HepG2 (cell line): ENCODE data around the gene SBK1. TPM values are rescaled to one million over a fixed set of nuclear protein-coding genes. Genes with fewer than 3 reads are reported as not detected.

ENCODE experiments used
- ATAC-seq: fragments of 200-7000 bp; cut with Tn5 transposase; 3 replicates; pipeline ENCODE4 v1.9.1; 2020; ENCODE audit warnings: mild to moderate bottlenecking, moderate library complexity
- BruUV-seq: library from RNA; stranded (reverse); fragments of 400-500 nt; replicated peaks from 2 replicates; lab custom pipeline; 2021; lab: Mats Ljungman, UMichigan
- CTCF ChIA-PET: fragments of 300-600 bp; formaldehyde crosslinking; extraction: SDS; loops from one replicate; lab custom pipeline; 2021; ENCODE audit warnings: low total read pairs, inconsistent platforms, low intra/inter-chr PET ratio; lab: Yijun Ruan, JAX
- POLR2A ChIA-PET: fragments of 350-600 bp; sonication (Branson Sonifier 250); formaldehyde crosslinking; loops from one replicate; lab custom pipeline; 2020; ENCODE audit warnings: antibody characterized with exemption, inconsistent platforms; lab: Yijun Ruan, JAX
- DNase-seq: peaks from one replicate; pipeline ENCODE4 v3.0.0-alpha.2; 2015; ENCODE audit warnings: low spot score
- FAIRE-seq: peaks from 3 replicates; lab custom pipeline; 2011; peaks lifted over from hg19 to GRCh38; lab: Jason Lieb, UNC
- H2AFZ ChIP-seq: one replicate; pipeline ENCODE4 v1.6.1; 2011; ENCODE audit warnings: low read length, inconsistent platforms
- H3K27ac ChIP-seq: fragments of 300-600 bp; 3 replicates; pipeline ENCODE4 v1.8.0; 2011; ENCODE audit warnings: mixed run types, mild to moderate bottlenecking, mixed read lengths, low read length, inconsistent platforms; ENCODE audit not compliant: insufficient read depth; ENCODE audit errors: extremely low read length
- H3K27me3 ChIP-seq, 2 experiments: fragments of 200-600 bp in 1 of 2; 2 replicates in 1 of 2; 3 replicates in 1 of 2; pipeline versions ENCODE4 v1.6.0 to v1.8.0; 2011; ENCODE audit warnings: low read length in 2 of 2, mild to moderate bottlenecking in 2 of 2, moderate library complexity in 2 of 2, inconsistent platforms in 1 of 2; ENCODE audit not compliant: insufficient read depth in 2 of 2, control insufficient read depth in 1 of 2
- H3K36me3 ChIP-seq, 2 experiments: fragments of 200-600 bp in 1 of 2; replicated peaks in 1 of 2; 2 replicates in 1 of 2; 3 replicates in 1 of 2; pipeline versions ENCODE4 v1.5.1 to v1.8.0; 2011; ENCODE audit warnings: low read length in 2 of 2, inconsistent platforms in 1 of 2; ENCODE audit not compliant: insufficient read depth in 2 of 2, control insufficient read depth in 1 of 2
- H3K4me1 ChIP-seq: 2 replicates; pipeline ENCODE4 v1.5.1; 2012; ENCODE audit warnings: low read length, inconsistent platforms; ENCODE audit not compliant: insufficient read depth
- H3K4me2 ChIP-seq: 2 replicates; pipeline ENCODE4 v1.6.0; 2011; ENCODE audit warnings: low read depth, low read length, inconsistent platforms
- H3K4me3 ChIP-seq, 3 experiments: fragments of 200-600 bp in 1 of 3; sonication (generic), shearing (Covaris generic) in 1 of 3; replicated peaks in 1 of 3; 2 replicates each; pipeline ENCODE4 v1.5.1; 2011 to 2016; ENCODE audit warnings: low read length in 3 of 3, inconsistent platforms in 2 of 3, low read depth in 2 of 3, mild to moderate bottlenecking in 2 of 3, control low read depth in 1 of 3, mixed read lengths in 1 of 3; ENCODE audit not compliant: insufficient read depth in 1 of 3
- H3K79me2 ChIP-seq: one replicate; pipeline ENCODE4 v1.6.1; 2011; ENCODE audit warnings: low read length, inconsistent platforms; ENCODE audit not compliant: insufficient read depth
- H3K9ac ChIP-seq: 2 replicates; pipeline ENCODE4 v1.6.0; 2011; ENCODE audit warnings: mild to moderate bottlenecking, low read depth, low read length, inconsistent platforms; ENCODE audit not compliant: insufficient read depth
- H3K9me3 ChIP-seq: 2 replicates; pipeline ENCODE4 v1.5.1; 2012; ENCODE audit warnings: mild to moderate bottlenecking, low read length
- H4K20me1 ChIP-seq: 2 replicates; pipeline ENCODE4 v1.6.0; 2011; ENCODE audit warnings: inconsistent platforms, mild to moderate bottlenecking, low read length, moderate library complexity; ENCODE audit not compliant: insufficient read depth
- CREBL2 ChIP-seq: sonication (generic); formaldehyde crosslinking; IDR thresholded peaks from 2 replicates; pipeline ENCODE4 v1.8.1; 2023; ENCODE audit warnings: missing genetic modification reagents, mild to moderate bottlenecking, borderline replicate concordance
- FOSL1 ChIP-seq: sonication (generic); formaldehyde crosslinking; IDR thresholded peaks from 2 replicates; pipeline ENCODE4 v1.9.0; 2021; ENCODE audit warnings: missing genetic modification reagents, borderline replicate concordance
- FOXC1 ChIP-seq: sonication (generic); formaldehyde crosslinking; IDR thresholded peaks from 2 replicates; pipeline ENCODE4 v1.8.0; 2022; ENCODE audit warnings: mild to moderate bottlenecking, missing genetic modification reagents, borderline replicate concordance
- HIVEP1 ChIP-seq: sonication (generic); formaldehyde crosslinking; IDR thresholded peaks from 2 replicates; pipeline ENCODE4 v1.4.0; 2020; ENCODE audit warnings: mild to moderate bottlenecking, missing genetic modification reagents
- IRF2 ChIP-seq: IDR thresholded peaks from 2 replicates; pipeline ENCODE4 v1.6.1; 2018; ENCODE audit warnings: missing genetic modification reagents, missing compliant biosample characterization
- NKX3-1 ChIP-seq: sonication (generic); formaldehyde crosslinking; IDR thresholded peaks from 2 replicates; pipeline ENCODE4 v1.5.0; 2020; ENCODE audit warnings: missing genetic modification reagents
- PBX3 ChIP-seq: sonication (generic); formaldehyde crosslinking; IDR thresholded peaks from 2 replicates; pipeline ENCODE4 v1.8.1; 2023; ENCODE audit warnings: missing genetic modification reagents, inconsistent platforms, borderline replicate concordance
- ZNF143 ChIP-seq: sonication (generic); formaldehyde crosslinking; IDR thresholded peaks from 2 replicates; pipeline ENCODE4 v1.4.0; 2020; ENCODE audit warnings: missing genetic modification reagents
- WGBS: methylation state at CpG from one replicate; pipeline ENCODE4 v1.1.6; 2017; ENCODE audit warnings: low lambda C conversion rate; 5-methylcytosine and 5-hydroxymethylcytosine counted together
- in situ Hi-C: cut with HindIII; loops from 2 replicates; pipeline ENCODE4 v1.10.0; 2017; ENCODE audit warnings: low pct_unique_long_range_greater_than_20kb; ENCODE audit not compliant: extremely low pct_ligation_motif_present
- intact Hi-C: fragments of 100-400 bp; cut with micrococcal nuclease; formaldehyde crosslinking; loops from one replicate; pipeline ENCODE4 v1.10.0; 2022; ENCODE audit not compliant: unreplicated experiment
- polyA plus RNA-seq, 8 experiments: library from polyadenylated mRNA; depleted of rRNA in 3 of 8; stranded (reverse) in 7 of 8; unstranded in 1 of 8; fragments of >200 nt; fragmentation: Illumina TruSeq in 4 of 8; extraction: Trizol in 4 of 8; gene quantifications; 2 replicates each; pipeline versions ENCODE4 v1.2.1 to v1.2.3, GENCODE V29; 2011 to 2016; ENCODE audit warnings: low read depth in 4 of 8, missing spikeins in 1 of 8, mixed read lengths in 1 of 8; ENCODE audit not compliant: insufficient read depth in 1 of 8
- total RNA-seq, 5 experiments: library from RNA; depleted of rRNA; stranded (reverse); fragments of >200 nt; fragmentation: Illumina TruSeq; extraction: Trizol; gene quantifications; 2 replicates each; pipeline ENCODE4 v1.2.3, GENCODE V29; 2016; ENCODE audit warnings: low read depth in 1 of 5

Gene SBK1
- total and polyA plus RNA-seq, 2 of the 13 experiments (the other 11 are each of a cell fraction or from before 2014, with no cell fraction given), result 0.15 to 0.17 TPM

DNA sequence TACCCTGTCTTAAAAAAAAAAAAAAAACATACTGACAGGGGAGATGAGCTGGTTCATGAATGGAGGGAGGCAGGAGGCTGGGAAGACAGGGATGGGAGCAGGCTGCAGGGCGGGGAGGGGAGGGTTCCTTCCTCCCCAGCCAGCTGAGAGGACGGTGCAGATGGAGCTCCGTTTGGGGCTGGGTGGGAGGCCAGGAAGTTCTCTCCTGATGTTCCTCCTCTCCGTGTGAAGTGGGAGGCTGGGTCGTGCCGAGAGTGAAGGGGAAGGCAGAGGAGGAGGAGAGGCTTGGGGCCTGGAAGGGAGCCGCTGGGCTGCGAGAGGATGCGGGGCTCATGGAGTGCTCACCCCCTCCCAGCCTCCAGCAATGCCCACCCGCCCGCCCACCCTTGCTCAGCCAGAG is 21.3 kb downstream of the SBK1 start:
- no peaks in the 10 kb centered on the region for H3K36me3 ChIP-seq
- H3K4me2 ChIP-seq, result no peak overlapping the region
- intact Hi-C loops (no loop called here), in situ Hi-C loops (loop anchor here (5.0 to 10.0 kb wide), 2 partner anchors 36 to 59 kb away; no protein-coding TSS in a partner anchor)
- no peaks in the 10 kb centered on the region for H3K79me2 ChIP-seq
- peaks cover 0 to 32% of the 10 kb centered on the region in 2 experiments; a peak in 3 of 5 replicates for H3K27me3 ChIP-seq
- no TSS peak for BruUV-seq
- no peak overlapping the region for H3K27ac ChIP-seq
- no peak overlapping the region for H2AFZ ChIP-seq
- H4K20me1 ChIP-seq, result no peaks in the 10 kb centered on the region
- no peaks in the 10 kb centered on the region for H3K9me3 ChIP-seq
- DNase-seq, result no peak
- POLR2A ChIA-PET, result no interaction called here
- no peak overlapping the region for H3K9ac ChIP-seq
- H3K4me1 ChIP-seq, result no peaks in the 10 kb centered on the region
- no peak overlapping the region for H3K4me3 ChIP-seq
- TF ChIP-seq ZNF143 (CRISPR knock-in tag) (no peak), FOSL1 (CRISPR knock-in tag) (no peak), NKX3-1 (CRISPR knock-in tag) (no peak), CREBL2 (no peak), PBX3 (no peak), FOXC1 (CRISPR knock-in tag) (no peak), HIVEP1 (CRISPR knock-in tag) (no peak), IRF2 (CRISPR knock-in tag) (no peak)
- FAIRE-seq, result no peak
- no peak for ATAC-seq
- CTCF ChIA-PET, result no interaction called here
- 17% methylated on average over 4 of the region's 11 CpGs for WGBS
